Neural progenitor cell (in vitro differentiated cells): Measurements from ENCODE around the gene FAM107A. TPM values are rescaled to one million over a fixed set of nuclear protein-coding genes. Genes with fewer than 3 reads are reported as not detected.

Experiments used
- DNase-seq: peaks from one replicate; pipeline ENCODE4 v3.0.0-alpha.2; 2016; ENCODE audit warnings: low spot score
- H2AFZ ChIP-seq: fragments of 200-600 bp; sonication (generic); replicated peaks from 2 replicates; pipeline ENCODE4 v1.6.1; 2016; ENCODE audit warnings: antibody characterized with exemption
- H3F3A ChIP-seq: fragments of 200-600 bp; sonication (generic); 2 replicates; pipeline ENCODE4 v1.6.1; 2016; ENCODE audit warnings: antibody characterized with exemption, low read depth
- H3K27ac ChIP-seq: fragments of 200-600 bp; sonication (generic); 2 replicates; pipeline ENCODE4 v1.5.1; 2016; ENCODE audit warnings: mild to moderate bottlenecking
- H3K27me3 ChIP-seq: fragments of 200-600 bp; sonication (generic); 2 replicates; pipeline ENCODE4 v1.6.1; 2016; ENCODE audit warnings: mild to moderate bottlenecking, moderate library complexity
- H3K36me3 ChIP-seq: fragments of 200-600 bp; sonication (generic); 2 replicates; pipeline ENCODE4 v1.5.1; 2016
- H3K4me1 ChIP-seq: fragments of 200-600 bp; sonication (generic); 2 replicates; pipeline ENCODE4 v1.6.1; 2016; ENCODE audit warnings: mixed run types
- H3K4me2 ChIP-seq: fragments of 200-600 bp; sonication (generic); 2 replicates; pipeline ENCODE4 v1.6.1; 2016
- H3K4me3 ChIP-seq: fragments of 200-600 bp; sonication (generic); 2 replicates; pipeline ENCODE4 v1.5.1; 2016
- H3K79me2 ChIP-seq: fragments of 200-600 bp; sonication (generic); 2 replicates; pipeline ENCODE4 v1.6.1; 2016; ENCODE audit warnings: low read depth
- H3K9ac ChIP-seq: fragments of 200-600 bp; sonication (generic); 2 replicates; pipeline ENCODE4 v1.6.1; 2016
- H3K9me3 ChIP-seq: fragments of 200-600 bp; sonication (generic); 2 replicates; pipeline ENCODE4 v1.5.1; 2016; ENCODE audit warnings: low read depth
- H4K20me1 ChIP-seq: fragments of 200-600 bp; sonication (generic); 2 replicates; pipeline ENCODE4 v1.6.1; 2016; ENCODE audit warnings: low read depth
- H3K27ac Mint-ChIP-seq: 3 replicates; pipeline ENCODE4 v1.8.0; 2021; ENCODE audit warnings: mixed read lengths
- H3K27me3 Mint-ChIP-seq: 2 replicates; pipeline ENCODE4 v1.8.0; 2022; ENCODE audit warnings: low read depth, mild to moderate bottlenecking, inconsistent platforms, moderate library complexity, mixed read lengths; ENCODE audit not compliant: insufficient read depth
- H3K36me3 Mint-ChIP-seq: 3 replicates; pipeline ENCODE4 v1.8.0; 2021; ENCODE audit warnings: mixed read lengths
- H3K4me1 Mint-ChIP-seq: 3 replicates; pipeline ENCODE4 v1.8.0; 2021; ENCODE audit warnings: mixed read lengths
- H3K4me3 Mint-ChIP-seq: 3 replicates; pipeline ENCODE4 v1.8.0; 2021; ENCODE audit warnings: mild to moderate bottlenecking, moderate library complexity, mixed read lengths
- H3K9me3 Mint-ChIP-seq: 3 replicates; pipeline ENCODE4 v1.8.0; 2020; ENCODE audit warnings: mixed read lengths
- EZH2 ChIP-seq: fragments of 200-600 bp; sonication (generic); IDR thresholded peaks from 2 replicates; pipeline ENCODE4 v1.6.1; 2017; ENCODE audit warnings: antibody characterized with exemption, mild to moderate bottlenecking, moderate library complexity
- EZH2phosphoT487 ChIP-seq: fragments of 200-600 bp; sonication (generic); IDR thresholded peaks from 2 replicates; pipeline ENCODE4 v1.6.1; 2017; ENCODE audit warnings: antibody characterized with exemption
- total RNA-seq: library from RNA; depleted of rRNA; stranded (reverse); fragments of >200 nt; gene quantifications from 2 replicates; pipeline ENCODE4 v1.2.3, GENCODE V29; 2015; ENCODE audit warnings: low replicate concordance
- TF ChIP-seq, protein P1 (sequence below): fragments of 200-600 bp; sonication (generic); IDR thresholded peaks from 2 replicates; pipeline ENCODE4 v1.5.1; 2017; ENCODE audit warnings: antibody characterized with exemption, mild to moderate bottlenecking

The FAM107A gene
- total RNA-seq, 1 donor from 2014 or later, result 0.11 TPM

DNA sequence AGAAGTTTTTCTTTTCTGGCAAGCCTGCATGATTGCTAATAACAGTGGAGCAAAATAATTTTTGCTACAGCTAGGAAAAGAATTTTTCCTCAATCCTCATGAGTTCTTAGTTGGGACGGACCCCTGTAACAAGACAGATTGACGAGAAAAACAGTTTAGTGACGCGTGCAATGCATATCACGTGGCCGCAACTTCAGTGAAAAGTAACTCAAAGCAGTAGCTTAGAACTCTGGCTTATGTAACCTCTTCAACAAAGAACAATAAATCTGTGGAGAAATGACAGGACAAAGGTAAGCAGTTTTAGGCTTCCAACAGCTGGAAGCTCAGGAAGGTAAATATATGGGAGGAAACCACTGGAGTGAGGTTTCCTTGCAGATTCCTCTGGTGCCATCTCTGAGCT lies 19.7 kb downstream of the FAM107A start:
- no peak overlapping the region for H3K4me2 ChIP-seq
- H3F3A ChIP-seq, result peaks cover 12% of the 10 kb centered on the region
- H3K27me3 Mint-ChIP-seq, result peaks cover 2% of the 10 kb centered on the region
- no peak for DNase-seq
- no peaks in the 10 kb centered on the region for H3K36me3 ChIP-seq
- no peaks in the 10 kb centered on the region for H3K9me3 ChIP-seq
- no peaks in the 10 kb centered on the region for H3K27me3 ChIP-seq
- no peak overlapping the region for H3K27ac ChIP-seq
- no peak overlapping the region for H3K27ac Mint-ChIP-seq
- no peak overlapping the region for H3K4me3 Mint-ChIP-seq
- H4K20me1 ChIP-seq, result no peaks in the 10 kb centered on the region
- H3K4me3 ChIP-seq, result no peak overlapping the region
- peaks cover 13% of the 10 kb centered on the region for H3K9me3 Mint-ChIP-seq
- peaks cover 13% of the 10 kb centered on the region for H3K4me1 Mint-ChIP-seq
- H2AFZ ChIP-seq, result no peak overlapping the region
- peaks cover 5% of the 10 kb centered on the region for H3K4me1 ChIP-seq
- H3K36me3 Mint-ChIP-seq, result peaks cover 4% of the 10 kb centered on the region
- H3K79me2 ChIP-seq, result no peaks in the 10 kb centered on the region
- no peak overlapping the region for H3K9ac ChIP-seq
- TF ChIP-seq EZH2phosphoT487 (no peak), EZH2 (no peak)
- TF ChIP-seq, protein P1, sequence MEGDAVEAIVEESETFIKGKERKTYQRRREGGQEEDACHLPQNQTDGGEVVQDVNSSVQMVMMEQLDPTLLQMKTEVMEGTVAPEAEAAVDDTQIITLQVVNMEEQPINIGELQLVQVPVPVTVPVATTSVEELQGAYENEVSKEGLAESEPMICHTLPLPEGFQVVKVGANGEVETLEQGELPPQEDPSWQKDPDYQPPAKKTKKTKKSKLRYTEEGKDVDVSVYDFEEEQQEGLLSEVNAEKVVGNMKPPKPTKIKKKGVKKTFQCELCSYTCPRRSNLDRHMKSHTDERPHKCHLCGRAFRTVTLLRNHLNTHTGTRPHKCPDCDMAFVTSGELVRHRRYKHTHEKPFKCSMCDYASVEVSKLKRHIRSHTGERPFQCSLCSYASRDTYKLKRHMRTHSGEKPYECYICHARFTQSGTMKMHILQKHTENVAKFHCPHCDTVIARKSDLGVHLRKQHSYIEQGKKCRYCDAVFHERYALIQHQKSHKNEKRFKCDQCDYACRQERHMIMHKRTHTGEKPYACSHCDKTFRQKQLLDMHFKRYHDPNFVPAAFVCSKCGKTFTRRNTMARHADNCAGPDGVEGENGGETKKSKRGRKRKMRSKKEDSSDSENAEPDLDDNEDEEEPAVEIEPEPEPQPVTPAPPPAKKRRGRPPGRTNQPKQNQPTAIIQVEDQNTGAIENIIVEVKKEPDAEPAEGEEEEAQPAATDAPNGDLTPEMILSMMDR, result no peak

DNA sequence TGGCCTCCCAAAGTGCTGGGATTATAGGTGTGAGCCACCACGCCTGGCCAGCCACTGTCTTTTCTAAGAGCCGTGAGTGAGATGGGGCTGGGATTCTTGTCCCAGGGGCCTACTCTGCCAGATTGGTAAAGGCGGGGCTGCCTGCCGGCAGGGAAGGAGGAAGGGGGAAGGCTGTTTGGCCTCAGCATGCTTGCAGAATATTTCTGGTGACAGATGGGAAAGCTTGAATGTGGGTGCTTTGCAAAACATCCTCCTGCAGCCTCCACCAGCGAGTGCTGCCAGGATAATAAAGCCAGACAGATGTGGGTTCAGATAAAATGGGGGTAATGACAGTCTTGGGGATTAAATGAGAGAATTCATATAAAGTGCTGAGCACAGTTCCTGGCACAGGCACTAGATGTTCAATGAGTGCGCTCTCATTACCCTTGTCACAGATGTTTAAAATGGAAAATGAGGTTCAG lies 20.4 kb downstream of the FAM107A start:
- Histone ChIP-seq H3K27ac (no peak overlapping the region), H3K27me3 (no peaks in the 10 kb centered on the region), H4K20me1 (no peaks in the 10 kb centered on the region), H2AFZ (no peak overlapping the region), H3K4me3 (no peak overlapping the region), H3K36me3 (no peaks in the 10 kb centered on the region), H3K79me2 (no peaks in the 10 kb centered on the region), H3K9me3 (peaks cover under 1% of the 10 kb centered on the region), H3F3A (peaks cover 11% of the 10 kb centered on the region), H3K9ac (no peak overlapping the region), H3K4me2 (no peak overlapping the region), H3K4me1 (peaks cover 5% of the 10 kb centered on the region)
- TF ChIP-seq, protein P1, result no peak
- no peak for TF ChIP-seq EZH2
- TF ChIP-seq EZH2phosphoT487, result no peak
- H3K36me3 Mint-ChIP-seq, result peaks cover 5% of the 10 kb centered on the region
- DNase-seq, result no peak
- H3K4me3 Mint-ChIP-seq, result no peak overlapping the region
- H3K9me3 Mint-ChIP-seq, result peaks cover 18% of the 10 kb centered on the region
- no peak overlapping the region for H3K27ac Mint-ChIP-seq
- H3K27me3 Mint-ChIP-seq, result peaks cover 6% of the 10 kb centered on the region
- peaks cover 13% of the 10 kb centered on the region for H3K4me1 Mint-ChIP-seq

DNA sequence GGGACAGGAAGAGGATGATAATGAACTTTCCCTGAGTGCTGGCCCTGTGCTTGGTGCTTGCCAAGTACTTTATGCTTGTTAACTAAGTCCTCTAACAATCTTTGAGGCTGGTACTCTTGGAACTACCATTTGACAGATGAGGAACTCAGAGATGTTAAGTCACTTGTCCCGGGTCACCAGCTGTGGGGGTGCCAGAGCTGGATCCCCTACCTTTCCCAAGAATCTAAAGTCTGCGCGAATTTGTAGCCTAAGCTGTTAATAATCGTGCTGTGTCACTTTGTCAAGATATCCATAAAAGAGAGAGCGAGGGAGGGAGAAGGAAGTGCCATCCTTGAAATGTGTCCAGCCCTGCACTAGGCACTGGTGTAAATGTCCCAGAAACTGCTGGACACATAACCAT lies 21.2 kb downstream of the FAM107A start:
- H2AFZ ChIP-seq, result no peak overlapping the region

More for the DNA sequence above, 21.2 kb downstream of the FAM107A start:
- H3K4me1 ChIP-seq, result peaks cover 3% of the 10 kb centered on the region
- no peak overlapping the region for H3K4me2 ChIP-seq
- no peak for DNase-seq
- Mint-ChIP-seq H3K27ac (no peak overlapping the region), H3K4me1 (peaks cover 11% of the 10 kb centered on the region), H3K27me3 (peaks cover 10% of the 10 kb centered on the region), H3K4me3 (no peak overlapping the region), H3K9me3 (peaks cover 24% of the 10 kb centered on the region), H3K36me3 (peaks cover 8% of the 10 kb centered on the region)
- H3K79me2 ChIP-seq, result no peaks in the 10 kb centered on the region
- no peaks in the 10 kb centered on the region for H3K27me3 ChIP-seq
- no peak overlapping the region for H3K27ac ChIP-seq
- no peak overlapping the region for H3K9ac ChIP-seq
- H3K9me3 ChIP-seq, result peaks cover 6% of the 10 kb centered on the region
- H3F3A ChIP-seq, result peaks cover 3% of the 10 kb centered on the region
- TF ChIP-seq, protein P1, result no peak
- TF ChIP-seq EZH2phosphoT487 (no peak), EZH2 (no peak)
- no peak overlapping the region for H3K4me3 ChIP-seq
- H3K36me3 ChIP-seq, result no peaks in the 10 kb centered on the region
- H4K20me1 ChIP-seq, result no peaks in the 10 kb centered on the region
